Pancreas (tissue), 10 donors: ENCODE results near the gene B2M. TPM values are rescaled to one million over a fixed set of nuclear protein-coding genes. Genes with fewer than 3 reads are reported as not detected.

ENCODE experiments used
- ATAC-seq, 4 donors: fragments of 200-7000 bp; cut with Tn5 transposase; one replicate each; pipeline versions ENCODE4 v1.8.0 to v1.9.1; 2020; ENCODE audit warnings: mild to moderate bottlenecking in 4 of 4, moderate library complexity in 4 of 4
- DNase-seq, 6 donors: peaks; one replicate each; pipeline ENCODE4 v3.0.0-alpha.2; 2020
- FAIRE-seq: peaks from 2 replicates; lab custom pipeline; 2012; peaks lifted over from hg19 to GRCh38; lab: Jason Lieb, UNC
- H3K27ac ChIP-seq, 4 donors: fragments of 200-600 bp; sonication (generic); 1 replicate in 3 of 4; 2 replicates in 1 of 4; pipeline versions ENCODE4 v1.5.0 to v1.8.0; 2020
- H3K27me3 ChIP-seq, 4 donors: fragments of 200-600 bp; one replicate each; pipeline ENCODE4 v1.8.0; 2021
- H3K36me3 ChIP-seq, 3 donors: fragments of 200-600 bp; sonication (generic) in 1 of 3; one replicate each; pipeline versions ENCODE4 v1.5.0 to v1.8.0; 2020 to 2021
- H3K4me1 ChIP-seq, 3 donors: fragments of 200-600 bp; one replicate each; pipeline ENCODE4 v1.8.0; 2021
- H3K4me3 ChIP-seq, 4 donors: fragments of 200-600 bp; sonication (generic) in 2 of 4; one replicate each; pipeline versions ENCODE4 v1.5.0 to v1.8.0; 2020 to 2021
- H3K9me3 ChIP-seq, 4 donors: fragments of 200-600 bp; one replicate each; pipeline ENCODE4 v1.8.0; 2021
- CTCF ChIP-seq, 4 donors: fragments of 200-600 bp; sonication (generic) in 3 of 4; IDR thresholded peaks; one replicate each; pipeline versions ENCODE4 v1.5.0 to v1.8.0; 2021; ENCODE audit warnings: antibody characterized with exemption in 4 of 4
- WGBS, 2 donors: extraction: QIAGEN DNeasy Blood & Tissue Kit; methylation state at CpG; one replicate each; pipeline ENCODE4 v1.1.7; 2013; 5-methylcytosine and 5-hydroxymethylcytosine counted together
- intact Hi-C, 3 donors: fragments of 100-400 bp; cut with DNase I; formaldehyde crosslinking; loops; one replicate each; pipeline versions ENCODE4 v1.11.1 to v1.14.2; 2022
- polyA plus RNA-seq, 2 donors: library from polyadenylated mRNA; stranded (reverse); fragments of 200-250 nt; gene quantifications; one replicate each; pipeline ENCODE4 v1.2.3, GENCODE V29; 2013
- total RNA-seq, 6 donors: library from RNA; stranded (reverse); fragmentation: NEBNext Ultra II Directional in 4 of 6; extraction: Animal tissue kit (Norgen Biotek cat#: 25700) in 4 of 6; gene quantifications; one replicate each; pipeline versions ENCODE4 v1.2.1 to v1.2.4, GENCODE V29; 2021 to 2023
- donor health status: healthy with polysubstance abuse.
- donor health status: DM: no; HTN: no; CAD: no; lungs with moderate emphysema.
- donor health status: DM: no; HTN: no; CAD: no.
- donor health status: control.
- donor health status: control.
- donor health status: Bipolar disorder and iron deficiency.
- donor health status: DM: yes; HTN: yes; CAD: no.
- donor health status: DM: no; HTN: no; CAD: no.
- donor health status: DM: no; HTN: no; CAD: no.
- donor health status: DM: yes; HTN: yes; CAD: no.

Gene B2M
- total and polyA plus RNA-seq, 8 donors = 209 to 1,305 (median 447) TPM

- Histone ChIP-seq H3K36me3 (no peaks in the 10 kb centered on the region), H3K4me1 (peaks cover 0 to 19% (median 0%) of the 10 kb centered on the region in 3 donors), H3K9me3 (no peaks in the 10 kb centered on the region), H3K27ac (peak overlapping the region; percentile 86 to 97 (median 95)), H3K27me3 (no peaks in the 10 kb centered on the region), H3K4me3 (peak overlapping the region; percentile 53 to 65 (median 59))
- intact Hi-C loops = loop anchor here in 2 of 3 donors (10.0 kb wide), 3 partner anchors 55 to 145 kb away; partner anchors contain the start of gene SPG11 (in 1 of the 2)
- peak in 3 of 6 donors; percentile 30 to 69 (median 50) for DNase-seq
- 10 to 11% methylated on average over 21 of the region's 21 CpGs for WGBS, 2 donors
- no peak for FAIRE-seq
- TF ChIP-seq CTCF (IDR thresholded peaks at IDR 0.05) = no peak
- peak in 3 of 4 donors; percentile 14 to 41 (median 31) for ATAC-seq
Observed at GRCh38 chr15:44729408-44730127, 18.3 kb downstream of the B2M start.

- DNase-seq (no peak), FAIRE-seq (no peak), ATAC-seq (no peak)
- WGBS, 2 donors = 56 to 67% methylated on average over 2 of the region's 2 CpGs
- no peak for TF ChIP-seq CTCF (IDR thresholded peaks at IDR 0.05)
- Histone ChIP-seq H3K4me3 (no peak overlapping the region), H3K27me3 (no peaks in the 10 kb centered on the region), H3K36me3 (no peaks in the 10 kb centered on the region), H3K4me1 (peaks cover 0 to 7% (median 0%) of the 10 kb centered on the region in 3 donors), H3K27ac (peak overlapping the region in 1 of 4 donors; percentile 42), H3K9me3 (no peaks in the 10 kb centered on the region)
- intact Hi-C loops = loop anchor here in 2 of 3 donors (10.0 kb wide), 3 partner anchors 60 to 150 kb away; partner anchors contain the start of gene SPG11 (in 1 of the 2)
Observed at GRCh38 chr15:44734839-44735481, 23.6 kb downstream of the B2M start.

GRCh38 chr15:44735482-44736180 lies 24.3 kb downstream of the B2M start:
- 60 to 75% methylated on average over 8 of the region's 8 CpGs for WGBS, 2 donors
- no peaks in the 10 kb centered on the region for H3K9me3 ChIP-seq
- FAIRE-seq (no peak), ATAC-seq (peak in 3 of 4 donors; percentile 18 to 70 (median 43)), DNase-seq (no peak)
- H3K36me3 ChIP-seq = no peaks in the 10 kb centered on the region
- H3K27ac ChIP-seq = peak overlapping the region in 2 of 4 donors; percentile 18 to 42
- no peak for TF ChIP-seq CTCF (IDR thresholded peaks at IDR 0.05)
- peaks cover 0 to 3% (median 0%) of the 10 kb centered on the region in 3 donors for H3K4me1 ChIP-seq
- H3K27me3 ChIP-seq = no peaks in the 10 kb centered on the region
- no peak overlapping the region for H3K4me3 ChIP-seq
- intact Hi-C loops = loop anchor here in 2 of 3 donors (10.0 kb wide), 3 partner anchors 61 to 151 kb away; partner anchors contain the start of gene SPG11 (in 1 of the 2)

- no peaks in the 10 kb centered on the region for H3K9me3 ChIP-seq
- no peak within 1 kb of the TSS for H3K4me3 ChIP-seq
- intact Hi-C loops = loop anchor here in 2 of 3 donors (10.0 kb wide), 3 partner anchors 61 to 151 kb away; partner anchors contain the start of gene SPG11 (in 1 of the 2)
- DNase-seq = no peak
- 63 to 83% methylated on average over 3 of the region's 3 CpGs for WGBS, 2 donors
- no peaks in the 10 kb centered on the region for H3K4me1 ChIP-seq
- peak in 1 of 4 donors; percentile 16 for ATAC-seq
- TF ChIP-seq CTCF (IDR thresholded peaks at IDR 0.05) = no peak
- no peaks in the 10 kb centered on the region for H3K36me3 ChIP-seq
- FAIRE-seq = no peak
- H3K27me3 ChIP-seq = no peaks in the 10 kb centered on the region
- peak within 1 kb of the TSS in 2 of 4 donors; percentile 18 to 42 for H3K27ac ChIP-seq
Observed at GRCh38 chr15:44736181-44736765, 25.0 kb downstream of the B2M start, which contains the start of gene TRIM69. Gene TRIM69, plus strand, starts transcription at chr15:44736528. Its CDS starts 177 bp downstream, at chr15:44736705.
